AG10803 (cell line): Measurements from ENCODE around the gene HHIPL1.

ENCODE experiments used
- DNase-seq: peaks from one replicate; pipeline ENCODE4 v3.0.0; 2010; ENCODE audit warnings: low read depth
- H3K4me3 ChIP-seq: 2 replicates; pipeline ENCODE4 v1.5.1; 2011; ENCODE audit warnings: mild to moderate bottlenecking, low read length, control low read depth
- CTCF ChIP-seq: conservative IDR thresholded peaks from 2 replicates; pipeline ENCODE4 v1.5.1; 2011; ENCODE audit warnings: mild to moderate bottlenecking, low read length, control low read depth, inconsistent platforms

The HHIPL1 gene

GRCh38 chr14:99679111-99679510 lies 34.2 kb downstream of the HHIPL1 start:
- DNase-seq = no peak
- no peak overlapping the region for H3K4me3 ChIP-seq
- no peak for TF ChIP-seq CTCF

GRCh38 chr14:99679543-99679942 lies 34.6 kb downstream of the HHIPL1 start:
- no peak for DNase-seq
- no peak for TF ChIP-seq CTCF
- no peak overlapping the region for H3K4me3 ChIP-seq

- TF ChIP-seq CTCF = no peak
- DNase-seq = no peak
- H3K4me3 ChIP-seq = no peak overlapping the region
Observed at GRCh38 chr14:99679996-99680395, 35.1 kb downstream of the HHIPL1 start.

GRCh38 chr14:99681101-99681831 lies 36.3 kb downstream of the HHIPL1 start:
- no peak for TF ChIP-seq CTCF
- DNase-seq = no peak
- no peak overlapping the region for H3K4me3 ChIP-seq

- no peak overlapping the region for H3K4me3 ChIP-seq
- no peak for DNase-seq
- TF ChIP-seq CTCF = no peak
Observed at GRCh38 chr14:99681832-99682148, 36.9 kb downstream of the HHIPL1 start.

GRCh38 chr14:99682809-99683618 lies 38.1 kb downstream of the HHIPL1 start:
- DNase-seq = peak; percentile 58
- peak; percentile 75 for TF ChIP-seq CTCF
- H3K4me3 ChIP-seq = peak overlapping the region; percentile 78
